ENCODE results near the gene KHDRBS2.

DNA sequence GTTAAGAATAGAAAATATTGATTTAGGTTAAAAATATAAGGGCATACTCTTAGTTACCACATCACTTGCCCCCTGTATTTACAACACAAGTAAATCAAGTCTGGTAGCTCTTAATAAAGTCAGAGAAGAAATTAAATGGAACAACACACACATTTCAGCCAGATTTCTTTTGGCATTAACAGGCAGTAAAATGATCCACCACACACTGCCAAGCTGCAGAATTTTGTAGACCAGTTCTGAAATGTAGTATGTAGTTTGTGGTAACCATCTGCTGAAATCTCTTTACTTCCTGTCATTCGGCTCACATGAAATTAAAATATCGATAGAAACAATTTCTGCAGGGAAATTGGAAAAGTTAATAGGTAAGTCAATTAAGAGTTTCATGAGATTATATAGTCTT lies 326.8 kb downstream of the KHDRBS2 start:
- TF ChIP-seq EZH2 (IDR thresholded peaks at IDR 0.05): no peak
- no peak for TF ChIP-seq CTCF (IDR thresholded peaks at IDR 0.05)

All from neural progenitor cell (in vitro differentiated cells).